Osteocyte (in vitro differentiated cells): ENCODE results near the gene NR4A1. TPM values are rescaled to one million over a fixed set of nuclear protein-coding genes. Genes with fewer than 3 reads are reported as not detected.

Experiments used
- DNase-seq: peaks from one replicate; pipeline ENCODE4 v3.0.0; 2021; ENCODE audit warnings: mixed read lengths; ENCODE audit not compliant: unreplicated experiment; ENCODE audit errors: extremely low spot score
- H3K27ac Mint-ChIP-seq: one replicate; pipeline ENCODE4 v1.8.0; 2021; ENCODE audit warnings: mild to moderate bottlenecking, mixed read lengths; ENCODE audit not compliant: unreplicated experiment
- H3K27me3 Mint-ChIP-seq: one replicate; pipeline ENCODE4 v1.8.0; 2021; ENCODE audit warnings: mixed read lengths; ENCODE audit not compliant: unreplicated experiment
- H3K36me3 Mint-ChIP-seq: one replicate; pipeline ENCODE4 v1.8.0; 2021; ENCODE audit warnings: mixed read lengths; ENCODE audit not compliant: unreplicated experiment
- H3K4me1 Mint-ChIP-seq: one replicate; pipeline ENCODE4 v1.8.0; 2021; ENCODE audit warnings: mixed read lengths; ENCODE audit not compliant: unreplicated experiment
- H3K4me3 Mint-ChIP-seq: one replicate; pipeline ENCODE4 v1.8.0; 2021; ENCODE audit warnings: mild to moderate bottlenecking, moderate library complexity, mixed read lengths; ENCODE audit not compliant: unreplicated experiment
- H3K9me3 Mint-ChIP-seq: one replicate; pipeline ENCODE4 v1.8.0; 2021; ENCODE audit warnings: mixed read lengths; ENCODE audit not compliant: unreplicated experiment
- total RNA-seq: library from RNA; stranded (reverse); gene quantifications from 2 replicates; pipeline ENCODE4 v1.2.1, GENCODE V29; 2021
- TF ChIP-seq, protein P1 (sequence below): fragments of 200-600 bp; sonication (generic); IDR thresholded peaks from 2 replicates; pipeline ENCODE4 v1.5.0; 2021; ENCODE audit warnings: antibody characterized with exemption, mild to moderate bottlenecking, moderate library complexity

NR4A1 gene
- total RNA-seq, 1 donor from 2014 or later, result 13.0 TPM

DNA sequence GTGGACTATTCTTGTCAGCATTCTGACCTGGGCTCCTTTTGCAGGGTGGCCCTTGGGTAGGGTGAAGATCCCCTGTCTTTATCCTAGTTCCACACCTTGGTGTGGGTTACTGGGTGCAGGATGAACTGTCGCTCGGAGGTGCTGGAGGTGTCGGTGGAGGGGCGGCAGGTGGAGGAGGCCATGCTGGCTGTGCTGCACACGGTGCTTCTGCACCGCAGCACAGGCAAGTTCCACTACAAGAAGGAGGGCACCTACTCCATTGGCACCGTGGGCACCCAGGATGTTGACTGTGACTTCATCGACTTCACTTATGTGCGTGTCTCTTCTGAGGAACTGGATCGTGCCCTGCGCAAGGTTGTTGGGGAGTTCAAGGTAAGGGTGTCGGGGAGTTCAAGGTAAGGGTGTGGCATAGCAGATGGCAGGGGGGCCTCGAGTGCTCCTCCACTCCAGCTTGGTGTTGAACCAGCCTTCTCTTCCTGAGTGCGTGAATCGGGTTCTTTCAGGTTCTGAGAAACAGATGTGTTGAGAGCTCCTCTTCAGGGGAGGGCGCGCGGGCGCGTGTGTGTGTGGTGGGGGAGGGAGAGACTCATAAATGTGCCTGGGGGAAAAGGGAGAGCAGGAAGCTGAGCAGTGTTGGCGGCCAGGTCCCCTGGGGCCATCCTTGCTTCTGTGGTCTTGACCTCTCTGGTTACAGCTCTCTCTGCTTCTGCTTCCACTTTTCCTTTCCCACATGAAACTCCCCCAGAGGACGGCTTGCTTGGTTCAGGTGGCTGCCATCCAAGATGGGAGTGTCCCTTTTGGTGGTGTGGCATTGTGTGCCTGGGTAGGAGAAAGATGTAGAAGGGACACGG lies 22.5 kb downstream of the NR4A1 start:
- TF ChIP-seq, protein P1, sequence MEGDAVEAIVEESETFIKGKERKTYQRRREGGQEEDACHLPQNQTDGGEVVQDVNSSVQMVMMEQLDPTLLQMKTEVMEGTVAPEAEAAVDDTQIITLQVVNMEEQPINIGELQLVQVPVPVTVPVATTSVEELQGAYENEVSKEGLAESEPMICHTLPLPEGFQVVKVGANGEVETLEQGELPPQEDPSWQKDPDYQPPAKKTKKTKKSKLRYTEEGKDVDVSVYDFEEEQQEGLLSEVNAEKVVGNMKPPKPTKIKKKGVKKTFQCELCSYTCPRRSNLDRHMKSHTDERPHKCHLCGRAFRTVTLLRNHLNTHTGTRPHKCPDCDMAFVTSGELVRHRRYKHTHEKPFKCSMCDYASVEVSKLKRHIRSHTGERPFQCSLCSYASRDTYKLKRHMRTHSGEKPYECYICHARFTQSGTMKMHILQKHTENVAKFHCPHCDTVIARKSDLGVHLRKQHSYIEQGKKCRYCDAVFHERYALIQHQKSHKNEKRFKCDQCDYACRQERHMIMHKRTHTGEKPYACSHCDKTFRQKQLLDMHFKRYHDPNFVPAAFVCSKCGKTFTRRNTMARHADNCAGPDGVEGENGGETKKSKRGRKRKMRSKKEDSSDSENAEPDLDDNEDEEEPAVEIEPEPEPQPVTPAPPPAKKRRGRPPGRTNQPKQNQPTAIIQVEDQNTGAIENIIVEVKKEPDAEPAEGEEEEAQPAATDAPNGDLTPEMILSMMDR, result no peak
- Mint-ChIP-seq H3K27ac (peak overlapping the region; percentile 87), H3K27me3 (no peaks in the 10 kb centered on the region), H3K4me1 (peaks cover 57% of the 10 kb centered on the region), H3K4me3 (peak overlapping the region; percentile 51), H3K9me3 (no peaks in the 10 kb centered on the region), H3K36me3 (peaks cover 32% of the 10 kb centered on the region)
- peak; percentile 91 for DNase-seq

DNA sequence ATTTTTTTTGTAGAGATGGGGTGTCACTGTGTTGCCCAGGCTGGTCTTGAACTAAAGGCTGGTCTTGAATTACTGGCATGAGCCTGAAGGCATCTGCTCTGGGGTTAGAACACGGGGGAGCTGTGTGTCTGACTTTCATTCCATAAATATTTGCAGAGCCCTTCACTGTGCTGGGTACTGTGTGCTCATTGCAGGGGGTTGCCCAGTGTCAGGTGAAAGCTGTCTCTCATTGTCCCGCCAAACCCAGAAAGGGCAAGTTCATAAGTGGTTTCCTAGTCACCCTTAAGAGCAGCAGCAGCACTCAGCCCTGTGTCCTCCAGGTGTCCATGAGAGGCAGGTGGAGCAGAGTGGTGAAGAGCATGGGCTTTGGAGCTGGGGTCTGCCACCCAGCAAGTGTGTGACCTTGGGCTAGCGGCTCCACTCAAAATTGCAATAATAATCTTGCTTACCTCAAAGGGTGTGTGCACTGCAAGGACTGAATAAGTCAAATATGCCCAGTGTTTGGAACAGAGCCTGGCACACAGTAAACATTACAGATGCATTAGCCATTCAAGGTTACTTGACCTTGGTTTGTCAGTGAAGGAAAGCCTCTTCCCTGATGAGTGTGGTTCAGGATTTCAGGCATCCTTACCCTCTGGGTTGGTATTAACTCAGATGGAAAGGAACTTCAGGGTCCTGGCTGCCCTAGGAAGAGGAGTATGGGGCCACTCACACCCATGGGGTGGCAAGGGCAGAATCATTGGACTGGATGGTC lies 23.9 kb downstream of the NR4A1 start:
- Mint-ChIP-seq H3K4me1 (peaks cover 50% of the 10 kb centered on the region), H3K27me3 (no peaks in the 10 kb centered on the region), H3K4me3 (no peak overlapping the region), H3K36me3 (peaks cover 32% of the 10 kb centered on the region), H3K27ac (peak overlapping the region; percentile 87), H3K9me3 (no peaks in the 10 kb centered on the region)
- no peak for DNase-seq
- TF ChIP-seq, protein P1, result no peak

DNA sequence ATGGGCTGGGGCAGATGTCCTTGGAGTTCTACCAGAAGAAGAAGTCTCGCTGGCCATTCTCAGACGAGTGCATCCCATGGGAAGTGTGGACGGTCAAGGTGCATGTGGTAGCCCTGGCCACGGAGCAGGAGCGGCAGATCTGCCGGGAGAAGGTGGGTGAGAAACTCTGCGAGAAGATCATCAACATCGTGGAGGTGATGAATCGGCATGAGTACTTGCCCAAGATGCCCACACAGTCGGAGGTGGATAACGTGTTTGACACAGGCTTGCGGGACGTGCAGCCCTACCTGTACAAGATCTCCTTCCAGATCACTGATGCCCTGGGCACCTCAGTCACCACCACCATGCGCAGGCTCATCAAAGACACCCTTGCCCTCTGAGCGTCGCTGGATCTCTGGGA lies 25.6 kb downstream of the NR4A1 start:
- DNase-seq, result no peak
- Mint-ChIP-seq H3K27me3 (no peaks in the 10 kb centered on the region), H3K9me3 (no peaks in the 10 kb centered on the region), H3K36me3 (peaks cover 32% of the 10 kb centered on the region), H3K4me3 (no peak overlapping the region), H3K4me1 (peaks cover 50% of the 10 kb centered on the region), H3K27ac (no peak overlapping the region)
- TF ChIP-seq, protein P1, result no peak

DNA sequence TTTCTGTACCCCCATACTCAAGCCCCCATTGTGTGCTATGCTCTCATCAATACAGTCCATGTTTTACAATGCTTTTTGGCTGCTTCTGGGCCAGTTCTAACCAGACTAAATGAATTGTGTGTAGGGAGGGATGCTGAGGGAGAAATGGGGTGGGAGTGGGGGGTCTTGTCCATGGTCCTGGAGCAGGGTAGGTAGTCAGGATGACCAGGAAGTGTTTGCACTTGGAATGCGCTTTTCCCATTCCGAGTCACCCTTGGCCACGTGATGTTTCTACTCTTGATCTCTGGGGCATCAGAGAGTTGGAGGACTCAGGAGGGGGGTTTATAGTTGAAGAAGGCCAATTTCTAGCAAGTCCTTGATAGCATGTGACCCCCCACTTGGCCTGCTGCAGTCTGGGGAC lies 27.0 kb downstream of the NR4A1 start:
- Mint-ChIP-seq H3K9me3 (no peaks in the 10 kb centered on the region), H3K27ac (no peak overlapping the region), H3K4me1 (peaks cover 46% of the 10 kb centered on the region), H3K27me3 (no peaks in the 10 kb centered on the region), H3K36me3 (peaks cover 30% of the 10 kb centered on the region), H3K4me3 (no peak overlapping the region)
- no peak for DNase-seq
- TF ChIP-seq, protein P1, result no peak
